Natural killer cell (primary cell): ENCODE measurements around the gene GSAP. TPM values are rescaled to one million over a fixed set of nuclear protein-coding genes. Genes with fewer than 3 reads are reported as not detected.
A peak's percentile ranks its signal among the peaks of the same experiment; 100 is the strongest.

Experiments used
- ATAC-seq, 3 donors: fragments of 150-1000 bp in 2 of 3; fragments of 200-7000 bp in 1 of 3; cut with Tn5 transposase; 1 replicate in 1 of 3; 2 replicates in 2 of 3; pipeline ENCODE4 v1.10.0; 2021; ENCODE audit warnings: mild to moderate bottlenecking in 2 of 3, moderate library complexity in 2 of 3
- DNase-seq, 2 donors: peaks; one replicate each; pipeline versions ENCODE4 v3.0.0 to v3.0.0-alpha.2; 2013 to 2021; ENCODE audit warnings: mixed read lengths in 1 of 2
- H3K27ac ChIP-seq: one replicate; pipeline ENCODE4 v1.5.1; 2013; ENCODE audit warnings: mild to moderate bottlenecking, low read length
- H3K27me3 ChIP-seq: one replicate; pipeline ENCODE4 v1.6.1; 2013; ENCODE audit warnings: low read length; ENCODE audit not compliant: control insufficient read depth, insufficient read depth
- H3K36me3 ChIP-seq: one replicate; pipeline ENCODE4 v1.6.1; 2013; ENCODE audit warnings: low read length; ENCODE audit not compliant: control insufficient read depth, insufficient read depth
- H3K4me1 ChIP-seq: one replicate; pipeline ENCODE4 v1.6.1; 2013; ENCODE audit warnings: low read length; ENCODE audit not compliant: control insufficient read depth, insufficient read depth
- H3K4me3 ChIP-seq: one replicate; pipeline ENCODE4 v1.5.1; 2013; ENCODE audit warnings: low read length
- H3K9me3 ChIP-seq: one replicate; pipeline ENCODE4 v1.6.1; 2013; ENCODE audit warnings: low read length; ENCODE audit not compliant: control insufficient read depth, insufficient read depth
- H3K27ac Mint-ChIP-seq, 2 donors: one replicate each; pipeline ENCODE4 v1.8.0; 2022; ENCODE audit warnings: mild to moderate bottlenecking in 2 of 2, mixed read lengths in 2 of 2, moderate library complexity in 1 of 2
- H3K27me3 Mint-ChIP-seq, 2 donors: one replicate each; pipeline ENCODE4 v1.8.0; 2022; ENCODE audit warnings: low read depth in 2 of 2, mixed read lengths in 2 of 2
- H3K36me3 Mint-ChIP-seq: one replicate; pipeline ENCODE4 v1.8.0; 2022; ENCODE audit warnings: mixed read lengths
- H3K4me1 Mint-ChIP-seq, 2 donors: one replicate each; pipeline ENCODE4 v1.8.0; 2022; ENCODE audit warnings: mixed read lengths in 2 of 2
- H3K4me3 Mint-ChIP-seq: one replicate; pipeline ENCODE4 v1.8.0; 2022; ENCODE audit warnings: mild to moderate bottlenecking, moderate library complexity, mixed read lengths
- H3K9me3 Mint-ChIP-seq, 2 donors: one replicate each; pipeline ENCODE4 v1.8.0; 2022; ENCODE audit warnings: mixed read lengths in 2 of 2
- CTCF ChIP-seq: fragments of 200-600 bp; IDR thresholded peaks from one replicate; pipeline ENCODE4 v1.8.0; 2022; ENCODE audit warnings: antibody characterized with exemption
- WGBS: methylation state at CpG from one replicate; pipeline ENCODE4 v1.1.7; 2013; ENCODE audit warnings: missing lambda C conversion rate; ENCODE audit not compliant: insufficient coverage; 5-methylcytosine and 5-hydroxymethylcytosine counted together
- intact Hi-C: fragments of 100-400 bp; cut with micrococcal nuclease; formaldehyde crosslinking; loops from one replicate; pipeline ENCODE4 v1.14.2; 2022
- total RNA-seq, 4 donors: library from RNA; stranded (reverse); fragments of 120-200 nt in 1 of 4; gene quantifications; one replicate each; pipeline versions ENCODE4 v1.2.3 to v1.2.4, GENCODE V29; 2013 to 2022

Gene GSAP
- total RNA-seq, 3 donors from 2014 or later (not counting 1 experiment from before 2014, with no cell fraction given), result 202 to 302 (median 301) TPM

- no peaks in the 10 kb centered on the region for H3K27me3 Mint-ChIP-seq
- H3K36me3 ChIP-seq, result peaks cover 2% of the 10 kb centered on the region
- no peaks in the 10 kb centered on the region for H3K9me3 ChIP-seq
- ATAC-seq (peak in 1 of 3 donors; percentile 13), DNase-seq (no peak)
- peak overlapping the region; percentile 47 for H3K27ac ChIP-seq
- H3K36me3 Mint-ChIP-seq, result no peaks in the 10 kb centered on the region
- intact Hi-C loops, result loop anchor here (10.0 kb wide), 1 partner anchor 94 kb away; no protein-coding TSS in a partner anchor
- 68% methylated on average over 4 of the region's 5 CpGs for WGBS
- no peaks in the 10 kb centered on the region for H3K27me3 ChIP-seq
- H3K4me1 ChIP-seq, result peaks cover 34% of the 10 kb centered on the region
- no peak for TF ChIP-seq CTCF
- peak overlapping the region; percentile 17 for H3K4me3 Mint-ChIP-seq
- peaks cover 8 to 17% of the 10 kb centered on the region in 2 donors for H3K4me1 Mint-ChIP-seq
- no peaks in the 10 kb centered on the region for H3K9me3 Mint-ChIP-seq
- H3K4me3 ChIP-seq, result no peak overlapping the region
- no peak overlapping the region for H3K27ac Mint-ChIP-seq
Measured at GRCh38 chr7:77338883-77339629, 77.1 kb downstream of the GSAP start.

- peak overlapping the region; percentile 56 for H3K4me3 Mint-ChIP-seq
- H3K9me3 ChIP-seq, result no peaks in the 10 kb centered on the region
- no peak overlapping the region for H3K4me3 ChIP-seq
- peak in 2 of 3 donors; percentile 38 to 53 for ATAC-seq
- DNase-seq, result no peak
- TF ChIP-seq CTCF, result no peak
- peaks cover 16 to 25% of the 10 kb centered on the region in 2 donors for H3K4me1 Mint-ChIP-seq
- peaks cover 5% of the 10 kb centered on the region for H3K36me3 ChIP-seq
- H3K9me3 Mint-ChIP-seq, result no peaks in the 10 kb centered on the region
- peaks cover 34% of the 10 kb centered on the region for H3K4me1 ChIP-seq
- H3K36me3 Mint-ChIP-seq, result no peaks in the 10 kb centered on the region
- 19% methylated on average over 3 of the region's 4 CpGs for WGBS
- H3K27ac ChIP-seq, result peak overlapping the region; percentile 47
- H3K27ac Mint-ChIP-seq, result no peak overlapping the region
- H3K27me3 Mint-ChIP-seq, result no peaks in the 10 kb centered on the region
- H3K27me3 ChIP-seq, result no peaks in the 10 kb centered on the region
- intact Hi-C loops, result loop anchor here (10.0 kb wide), 1 partner anchor 93 kb away; no protein-coding TSS in a partner anchor
Measured at GRCh38 chr7:77338260-77338659, 77.9 kb downstream of the GSAP start.

- Mint-ChIP-seq H3K4me3 (peak overlapping the region; percentile 56), H3K4me1 (peaks cover 22 to 31% of the 10 kb centered on the region in 2 donors)
- TF ChIP-seq CTCF, result no peak
Measured at GRCh38 chr7:77337456-77337990, 78.6 kb downstream of the GSAP start.

More at GRCh38 chr7:77337456-77337990, 78.6 kb downstream of the GSAP start:
- Mint-ChIP-seq H3K27ac (no peak overlapping the region), H3K36me3 (no peaks in the 10 kb centered on the region), H3K9me3 (no peaks in the 10 kb centered on the region), H3K27me3 (no peaks in the 10 kb centered on the region)
- DNase-seq (no peak), ATAC-seq (no peak)
- Histone ChIP-seq H3K27me3 (no peaks in the 10 kb centered on the region), H3K4me3 (no peak overlapping the region), H3K27ac (peak overlapping the region; percentile 47), H3K9me3 (no peaks in the 10 kb centered on the region), H3K4me1 (peaks cover 34% of the 10 kb centered on the region), H3K36me3 (peaks cover 5% of the 10 kb centered on the region)
- intact Hi-C loops, result loop anchor here (10.0 kb wide), 1 partner anchor 93 kb away; no protein-coding TSS in a partner anchor
- 100% methylated on average over 1 of the region's 2 CpGs for WGBS
